Lower leg skin (tissue), 4 donors: ENCODE results near the gene S100A7A. TPM values are rescaled to one million over a fixed set of nuclear protein-coding genes. Genes with fewer than 3 reads are reported as not detected.

Source experiments
- DNase-seq, 2 donors: peaks; one replicate each; pipeline ENCODE4 v3.0.0-alpha.2; 2019; ENCODE audit warnings: low spot score in 2 of 2
- H3K4me3 ChIP-seq: fragments of 200-600 bp; sonication (generic); 2 replicates; pipeline ENCODE4 v1.5.1; 2017; ENCODE audit warnings: mild to moderate bottlenecking, low read depth; ENCODE audit not compliant: poor library complexity, severe bottlenecking
- POLR2A ChIP-seq, 2 donors: fragments of 450-650 bp; IDR thresholded peaks; one replicate each; pipeline ENCODE4 v1.6.1; 2016 to 2017; ENCODE audit warnings: antibody characterized with exemption in 2 of 2, mild to moderate bottlenecking in 1 of 2, moderate library complexity in 1 of 2
- WGBS, 2 donors: methylation state at CpG; one replicate each; pipeline ENCODE4 v1.1.5; 2018; 5-methylcytosine and 5-hydroxymethylcytosine counted together
- intact Hi-C: fragments of 100-400 bp; cut with DNase I; formaldehyde crosslinking; loops from one replicate; pipeline ENCODE4 v1.15.0; 2023; ENCODE audit warnings: low total_unique reads
- total RNA-seq, 4 donors: library from RNA; depleted of rRNA; stranded (reverse); fragments of >200 nt; gene quantifications; one replicate each; pipeline ENCODE4 v1.1.0, GENCODE V29; 2016
- TF ChIP-seq, protein P1 (sequence below), 3 donors: fragments of 450-650 bp; IDR thresholded peaks; one replicate each; pipeline ENCODE4 v1.5.1; 2016; ENCODE audit warnings: antibody characterized with exemption in 3 of 3, mild to moderate bottlenecking in 3 of 3, moderate library complexity in 2 of 3

S100A7A gene
- total RNA-seq, 4 donors from 2014 or later = not detected

DNA sequence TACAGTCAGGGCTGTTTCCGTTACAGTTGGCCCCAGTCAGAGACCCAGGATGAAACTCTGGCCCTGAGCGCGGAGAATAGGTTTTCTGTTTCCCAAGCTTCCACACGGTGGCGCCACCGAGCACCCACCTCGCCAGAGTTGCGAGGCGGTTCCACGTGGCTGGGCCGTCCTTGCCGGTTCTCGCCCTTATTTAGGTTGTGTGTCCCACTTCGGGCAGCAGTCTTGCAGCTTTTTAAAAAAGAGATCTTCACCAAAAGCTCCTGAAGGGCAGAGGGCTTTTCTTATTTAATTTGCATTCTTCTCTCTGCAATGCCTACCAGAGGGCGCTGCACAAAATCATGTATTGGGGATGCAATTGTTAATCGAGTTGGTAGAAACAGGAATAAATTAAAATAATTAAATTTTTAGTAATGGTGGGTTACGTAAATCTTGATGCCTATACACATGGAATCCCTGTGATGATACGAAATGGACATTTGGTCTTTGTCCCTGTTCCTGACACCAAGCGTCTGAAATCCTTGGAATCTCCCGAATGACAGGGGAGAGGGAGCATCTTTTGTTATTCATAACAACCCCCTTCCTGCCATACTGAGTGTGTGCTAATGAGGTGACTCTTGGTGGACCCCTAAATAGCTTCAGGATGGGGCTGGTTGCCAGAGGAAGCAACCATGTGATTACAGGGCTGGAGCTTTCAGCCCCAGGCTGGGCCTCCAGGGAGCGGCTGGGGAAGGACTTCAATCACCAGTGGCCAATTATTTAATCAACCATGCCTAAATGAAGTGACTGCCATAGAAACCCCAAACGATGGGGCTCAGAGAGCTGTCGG, 49.7 kb downstream of the S100A7A start:
- intact Hi-C loops = no loop called here
- TF ChIP-seq, protein P1, sequence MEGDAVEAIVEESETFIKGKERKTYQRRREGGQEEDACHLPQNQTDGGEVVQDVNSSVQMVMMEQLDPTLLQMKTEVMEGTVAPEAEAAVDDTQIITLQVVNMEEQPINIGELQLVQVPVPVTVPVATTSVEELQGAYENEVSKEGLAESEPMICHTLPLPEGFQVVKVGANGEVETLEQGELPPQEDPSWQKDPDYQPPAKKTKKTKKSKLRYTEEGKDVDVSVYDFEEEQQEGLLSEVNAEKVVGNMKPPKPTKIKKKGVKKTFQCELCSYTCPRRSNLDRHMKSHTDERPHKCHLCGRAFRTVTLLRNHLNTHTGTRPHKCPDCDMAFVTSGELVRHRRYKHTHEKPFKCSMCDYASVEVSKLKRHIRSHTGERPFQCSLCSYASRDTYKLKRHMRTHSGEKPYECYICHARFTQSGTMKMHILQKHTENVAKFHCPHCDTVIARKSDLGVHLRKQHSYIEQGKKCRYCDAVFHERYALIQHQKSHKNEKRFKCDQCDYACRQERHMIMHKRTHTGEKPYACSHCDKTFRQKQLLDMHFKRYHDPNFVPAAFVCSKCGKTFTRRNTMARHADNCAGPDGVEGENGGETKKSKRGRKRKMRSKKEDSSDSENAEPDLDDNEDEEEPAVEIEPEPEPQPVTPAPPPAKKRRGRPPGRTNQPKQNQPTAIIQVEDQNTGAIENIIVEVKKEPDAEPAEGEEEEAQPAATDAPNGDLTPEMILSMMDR (IDR thresholded peaks at IDR 0.05) = peak in 1 of 3 donors; percentile 46
- TF ChIP-seq POLR2A (IDR thresholded peaks at IDR 0.05) = no peak
- 25 to 29% methylated on average over 20 to 23 of the region's 23 CpGs for WGBS, 2 donors
- H3K4me3 ChIP-seq = no peak overlapping the region
- DNase-seq = peak; percentile 25 to 88

DNA sequence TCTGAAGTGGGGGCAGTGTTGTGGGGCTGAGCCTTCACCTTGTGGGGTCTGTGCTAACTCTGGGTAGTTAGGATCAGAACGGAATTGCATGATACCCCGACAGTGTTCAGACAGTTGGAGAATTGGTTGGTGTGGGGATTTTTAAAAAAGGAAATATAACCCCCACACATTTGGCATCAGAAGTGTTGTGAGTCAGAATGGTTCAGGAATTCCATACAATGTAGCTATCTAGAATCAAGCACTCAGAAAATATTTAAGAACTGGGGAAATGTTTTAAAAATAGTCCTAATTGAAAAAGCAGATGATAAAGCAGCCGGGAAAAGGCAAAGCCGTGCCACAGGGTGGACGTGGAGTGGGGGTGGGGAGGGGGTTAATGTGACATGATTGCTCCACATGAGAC, 50.6 kb downstream of the S100A7A start:
- TF ChIP-seq POLR2A (IDR thresholded peaks at IDR 0.05) = no peak
- TF ChIP-seq, protein P1 (IDR thresholded peaks at IDR 0.05) = no peak
- no peak overlapping the region for H3K4me3 ChIP-seq
- no peak for DNase-seq
- intact Hi-C loops = no loop called here
- WGBS, 2 donors = 60 to 80% methylated on average over 5 of the region's 5 CpGs

DNA sequence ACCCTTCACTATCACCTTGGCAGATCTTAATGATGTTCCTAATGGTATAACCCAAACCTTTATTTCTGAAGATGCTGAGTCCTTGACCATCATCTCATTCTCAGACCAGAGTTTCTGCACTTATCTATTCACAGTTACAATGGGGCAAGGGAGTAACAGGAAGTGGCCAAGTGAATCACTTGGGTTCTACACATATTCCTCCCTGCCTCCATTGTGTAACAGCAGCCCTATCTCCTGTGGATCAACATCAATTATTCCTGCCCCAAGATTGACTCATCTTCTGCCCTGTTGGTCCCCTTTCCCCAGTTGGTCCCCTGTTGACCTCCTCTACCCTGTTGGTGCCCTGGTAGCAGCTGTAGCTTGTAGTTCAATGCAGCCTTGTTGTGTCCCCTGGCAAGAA, 54.4 kb downstream of the S100A7A start:
- no peak overlapping the region for H3K4me3 ChIP-seq
- intact Hi-C loops = no loop called here
- TF ChIP-seq, protein P1 (IDR thresholded peaks at IDR 0.05) = no peak
- TF ChIP-seq POLR2A (IDR thresholded peaks at IDR 0.05) = no peak
- no peak for DNase-seq

Other genes with a start within 250 kb of the S100A7A start
- not detected for gene LELP1, start 213.1 kb upstream of the S100A7A start, total RNA-seq
- gene PRR9, start 198.9 kb upstream of the S100A7A start, total RNA-seq = 10 to 100 TPM in 1 of 4 donors, 1 to 10 TPM in 1, under 1 TPM in 2; 0.34 to 46.0 (median 0.91) TPM
- 100 to 1,000 TPM; 434 to 831 (median 725) TPM for gene LORICRIN, start 156.8 kb upstream of the S100A7A start, total RNA-seq
- gene PGLYRP3, start 103.6 kb upstream of the S100A7A start, total RNA-seq = 10 to 100 TPM; 33.1 to 66.1 (median 60.3) TPM
- gene PGLYRP4, start 67.7 kb upstream of the S100A7A start, total RNA-seq = 10 to 100 TPM; 10.2 to 36.1 (median 18.7) TPM
- 10 to 100 TPM; 21.6 to 53.2 (median 31.3) TPM for gene S100A9, start 58.7 kb upstream of the S100A7A start, total RNA-seq
- gene S100A12, start 40.9 kb upstream of the S100A7A start, total RNA-seq = 1 to 10 TPM in 1 of 4 donors, not detected in 3; 2.0 TPM
- 10 to 100 TPM in 1 of 4 donors, 1 to 10 TPM in 3; 1.3 to 14.3 (median 6.0) TPM for gene S100A8, start 25.4 kb upstream of the S100A7A start, total RNA-seq
- gene S100A7, start 44.1 kb downstream of the S100A7A start, total RNA-seq = 10 to 100 TPM; 12.2 to 46.8 (median 31.3) TPM
- 100 to 1,000 TPM; 147 to 251 (median 192) TPM for gene S100A6, start 119.5 kb downstream of the S100A7A start, total RNA-seq
- gene S100A5, start 124.4 kb downstream of the S100A7A start, total RNA-seq = not detected
- 100 to 1,000 TPM in 3 of 4 donors, 10 to 100 TPM in 1; 94.4 to 215 (median 146) TPM for gene S100A4, start 129.3 kb downstream of the S100A7A start, total RNA-seq
- gene S100A3, start 132.7 kb downstream of the S100A7A start, total RNA-seq = 10 to 100 TPM in 1 of 4 donors, 1 to 10 TPM in 2, not detected in 1; 1.2 to 78.2 (median 2.2) TPM
- 100 to 1,000 TPM in 1 of 4 donors, 10 to 100 TPM in 3; 71.5 to 143 (median 96.4) TPM for gene S100A2, start 149.3 kb downstream of the S100A7A start, total RNA-seq
- 100 to 1,000 TPM; 289 to 390 (median 329) TPM for gene S100A16, start 196.6 kb downstream of the S100A7A start, total RNA-seq
- 100 to 1,000 TPM; 416 to 668 (median 495) TPM for gene S100A14, start 199.8 kb downstream of the S100A7A start, total RNA-seq
- 10 to 100 TPM; 44.1 to 72.8 (median 47.2) TPM for gene S100A13, start 211.0 kb downstream of the S100A7A start, total RNA-seq
- gene S100A1, start 211.9 kb downstream of the S100A7A start, total RNA-seq = 10 to 100 TPM in 3 of 4 donors, 1 to 10 TPM in 1; 8.7 to 33.5 (median 23.8) TPM
- 10 to 100 TPM; 56.1 to 86.9 (median 65.5) TPM for gene CHTOP, start 217.5 kb downstream of the S100A7A start, total RNA-seq
- gene SNAPIN, start 242.2 kb downstream of the S100A7A start, total RNA-seq = 10 to 100 TPM; 34.8 to 60.4 (median 46.9) TPM